Activated naive CD4-positive, alpha-beta T cell treated with anti-CD3 and anti-CD28 coated beads for 36 hours (primary cell): Measurements from ENCODE around the gene LRRC8E. TPM values are rescaled to one million over a fixed set of nuclear protein-coding genes. Genes with fewer than 3 reads are reported as not detected.
A peak's percentile ranks its signal among the peaks of the same experiment; 100 is the strongest.

Source experiments
- CTCF ChIA-PET: fragments of 350-600 bp; sonication (Branson Sonifier 250); formaldehyde crosslinking; loops from one replicate; lab custom pipeline; 2021; ENCODE audit warnings: antibody characterized with exemption; lab: Charles Lee
- DNase-seq: peaks from one replicate; pipeline ENCODE4 v3.0.0-alpha.2; 2020
- H3K27ac Mint-ChIP-seq: one replicate; pipeline ENCODE4 v1.8.0; 2021; ENCODE audit warnings: mild to moderate bottlenecking, mixed read lengths
- H3K27me3 Mint-ChIP-seq: one replicate; pipeline ENCODE4 v1.8.0; 2021; ENCODE audit warnings: low read depth, mixed read lengths
- H3K36me3 Mint-ChIP-seq: one replicate; pipeline ENCODE4 v1.8.0; 2021; ENCODE audit warnings: low read depth, mixed read lengths
- H3K4me1 Mint-ChIP-seq: one replicate; pipeline ENCODE4 v1.8.0; 2021; ENCODE audit warnings: low read depth, mixed read lengths
- H3K4me3 Mint-ChIP-seq: one replicate; pipeline ENCODE4 v1.8.0; 2021; ENCODE audit warnings: mild to moderate bottlenecking, moderate library complexity, mixed read lengths
- H3K9me3 Mint-ChIP-seq: one replicate; pipeline ENCODE4 v1.8.0; 2021; ENCODE audit warnings: mixed read lengths
- intact Hi-C: fragments of 100-400 bp; cut with micrococcal nuclease; formaldehyde crosslinking; loops from one replicate; pipeline ENCODE4 v1.15.1; 2023
- total RNA-seq, 2 experiments: library from RNA; stranded (reverse); gene quantifications; one replicate each; pipeline ENCODE4 v1.2.3, GENCODE V29; 2021

Gene LRRC8E
- total RNA-seq, 2 experiments from 2014 or later, result not detected

GRCh38 chr19:7941895-7942596 lies 53.7 kb downstream of the LRRC8E start:
- intact Hi-C loops, result loop anchor here (2.0 to 5.0 kb wide), 2 partner anchors 110 to 217 kb away; partner anchors contain the start of gene CCL25
- DNase-seq, result no peak
- Mint-ChIP-seq H3K4me1 (peaks cover 41% of the 10 kb centered on the region), H3K9me3 (no peaks in the 10 kb centered on the region), H3K27me3 (no peaks in the 10 kb centered on the region), H3K36me3 (peaks cover 16% of the 10 kb centered on the region), H3K4me3 (peak overlapping the region; percentile 95), H3K27ac (peak overlapping the region; percentile 43)
- CTCF ChIA-PET, result interaction anchor here (0.6 kb wide), 1 partner anchor 72 kb away, joined by 4 read pairs; no protein-coding TSS in a partner anchor

- Mint-ChIP-seq H3K27me3 (no peaks in the 10 kb centered on the region), H3K36me3 (peaks cover 12% of the 10 kb centered on the region), H3K4me3 (peak overlapping the region; percentile 95), H3K27ac (peak overlapping the region; percentile 94), H3K4me1 (peaks cover 41% of the 10 kb centered on the region), H3K9me3 (no peaks in the 10 kb centered on the region)
- CTCF ChIA-PET, result interaction anchor here (0.6 to 2.5 kb wide), 12 partner anchors 14 to 310 kb away, joined by 3 to 18 read pairs (median 6); partner anchors contain the start of genes SNAPC2 and TRAPPC5
- intact Hi-C loops, result loop anchor here (1.0 to 5.0 kb wide), 6 partner anchors 23 to 378 kb away; partner anchors contain the start of genes CCL25, MAP2K7, NDUFA7 and RPS28
- no peak for DNase-seq
These were observed 54.7 kb downstream of the LRRC8E start for GRCh38 chr19:7942981-7943443.

GRCh38 chr19:7943444-7944176 lies 55.3 kb downstream of the LRRC8E start, which contains the start of gene TIMM44:
Gene TIMM44, minus strand, starts transcription at chr19:7943666. Its CDS starts 15 bp downstream, at chr19:7943651.
- intact Hi-C loops, result loop anchor here (1.0 to 5.0 kb wide), 9 partner anchors 23 to 378 kb away; partner anchors contain the start of genes CCL25, MAP2K7, NDUFA7 and RPS28
- CTCF ChIA-PET, result interaction anchor here (0.6 to 2.5 kb wide), 22 partner anchors 8 to 322 kb away, joined by 3 to 18 read pairs (median 4); partner anchors contain the start of genes ELAVL1, SNAPC2 and TRAPPC5

GRCh38 chr19:7944177-7944761 lies 56.0 kb downstream of the LRRC8E start:
- CTCF ChIA-PET, result interaction anchor here (0.6 to 2.5 kb wide), 28 partner anchors 8 to 321 kb away, joined by 3 to 18 read pairs (median 4); partner anchors contain the start of genes ELAVL1, MAP2K7, PET100 and SNAPC2
- Mint-ChIP-seq H3K36me3 (peaks cover 11% of the 10 kb centered on the region), H3K4me3 (peak overlapping the region; percentile 95), H3K9me3 (no peaks in the 10 kb centered on the region), H3K27me3 (no peaks in the 10 kb centered on the region), H3K27ac (peak overlapping the region; percentile 94), H3K4me1 (peaks cover 37% of the 10 kb centered on the region)
- peak; percentile 96 for DNase-seq
- intact Hi-C loops, result loop anchor here (1.0 to 5.0 kb wide), 4 partner anchors 58 to 309 kb away; partner anchors contain the start of gene CCL25

More at GRCh38 chr19:7943444-7944176, 55.3 kb downstream of the LRRC8E start, which contains the start of gene TIMM44:
- peak within 1 kb of the TSS; percentile 94 for H3K27ac Mint-ChIP-seq
- peaks cover 12% of the 10 kb centered on the region for H3K36me3 Mint-ChIP-seq
- H3K4me1 Mint-ChIP-seq, result peaks cover 41% of the 10 kb centered on the region
- H3K9me3 Mint-ChIP-seq, result no peaks in the 10 kb centered on the region
- DNase-seq, result peak; percentile 100
- peak within 1 kb of the TSS; percentile 95 for H3K4me3 Mint-ChIP-seq
- H3K27me3 Mint-ChIP-seq, result no peaks in the 10 kb centered on the region

GRCh38 chr19:7947939-7948338 lies 59.6 kb downstream of the LRRC8E start:
- CTCF ChIA-PET, result interaction anchor here (1.4 kb wide), 1 partner anchor 22 kb away, joined by 4 read pairs; no protein-coding TSS in a partner anchor
- H3K4me1 Mint-ChIP-seq, result peaks cover 14% of the 10 kb centered on the region
- no peak overlapping the region for H3K4me3 Mint-ChIP-seq
- no peaks in the 10 kb centered on the region for H3K9me3 Mint-ChIP-seq
- peaks cover 4% of the 10 kb centered on the region for H3K36me3 Mint-ChIP-seq
- H3K27ac Mint-ChIP-seq, result no peak overlapping the region
- no peak for DNase-seq
- intact Hi-C loops, result no loop called here
- no peaks in the 10 kb centered on the region for H3K27me3 Mint-ChIP-seq

Other genes starting within 250 kb of the LRRC8E start
- not detected for gene RETN, start 219.5 kb upstream of the LRRC8E start, total RNA-seq
- not detected for gene MCEMP1, start 211.4 kb upstream of the LRRC8E start, total RNA-seq
- gene TRAPPC5, start 207.7 kb upstream of the LRRC8E start, total RNA-seq, result 10 to 100 TPM; 74.7 to 82.4 TPM
- gene FCER2, start 186.4 kb upstream of the LRRC8E start, total RNA-seq, result under 1 TPM; 0.86 to 0.89 TPM
- not detected for gene CLEC4G, start 156.4 kb upstream of the LRRC8E start, total RNA-seq
- gene CD209, start 141.0 kb upstream of the LRRC8E start, total RNA-seq, result not detected
- gene CLEC4M, start 125.3 kb upstream of the LRRC8E start, total RNA-seq, result not detected
- 1 to 10 TPM; 5.2 TPM for gene EVI5L, start 58.3 kb upstream of the LRRC8E start, total RNA-seq
- gene PRR36, start 14.1 kb upstream of the LRRC8E start, total RNA-seq, result under 1 TPM; 0.07 to 0.12 TPM
- gene MAP2K7, start 15.4 kb downstream of the LRRC8E start, total RNA-seq, result 10 to 100 TPM; 39.1 to 39.8 TPM
- gene TGFBR3L, start 26.3 kb downstream of the LRRC8E start, total RNA-seq, result 1 to 10 TPM; 1.7 to 3.7 TPM
- gene SNAPC2, start 31.8 kb downstream of the LRRC8E start, total RNA-seq, result 10 to 100 TPM; 10.9 to 12.4 TPM
- under 1 TPM in 1 of 2 experiments, not detected in 1; 0.43 TPM for gene CTXN1, start 37.6 kb downstream of the LRRC8E start, total RNA-seq
- gene TIMM44, start 55.2 kb downstream of the LRRC8E start, total RNA-seq, result 10 to 100 TPM; 88.8 to 88.9 TPM
- gene ELAVL1, start 117.1 kb downstream of the LRRC8E start, total RNA-seq, result 100 to 1,000 TPM; 135 to 140 TPM
- gene CCL25, start 164.2 kb downstream of the LRRC8E start, total RNA-seq, result not detected